PC-9 (cell line): Measurements from ENCODE around the gene NAMPT. TPM values are rescaled to one million over a fixed set of nuclear protein-coding genes. Genes with fewer than 3 reads are reported as not detected.

Experiments
- BruUV-seq: library from RNA; stranded (reverse); fragments of 400-500 nt; replicated peaks from 2 replicates; lab custom pipeline; 2021; lab: Mats Ljungman, UMichigan
- CTCF ChIA-PET: fragments of 300-600 bp; sonication (Branson Sonifier 250); formaldehyde crosslinking; loops from one replicate; lab custom pipeline; 2022; ENCODE audit warnings: antibody characterized with exemption; lab: Charles Lee
- POLR2A ChIA-PET: fragments of 300-600 bp; sonication (Branson Sonifier 250); formaldehyde crosslinking; loops from one replicate; lab custom pipeline; 2022; ENCODE audit warnings: antibody characterized with exemption; ENCODE audit not compliant: unreplicated experiment; lab: Charles Lee
- DNase-seq, 2 experiments: peaks; one replicate each; pipeline versions ENCODE4 v3.0.0 to v3.0.0-alpha.2; 2015 to 2022; ENCODE audit warnings: mixed read lengths in 1 of 2
- H2AFZ ChIP-seq: fragments of 200-600 bp; sonication (generic); 2 replicates; pipeline ENCODE4 v1.8.1; 2017; ENCODE audit warnings: antibody characterized with exemption
- H3F3A ChIP-seq: fragments of 200-600 bp; sonication (generic); 2 replicates; pipeline ENCODE4 v1.8.1; 2017; ENCODE audit warnings: antibody characterized with exemption, mild to moderate bottlenecking, low read depth; ENCODE audit not compliant: insufficient read depth
- H3K27ac ChIP-seq: fragments of 200-600 bp; sonication (generic); 2 replicates; pipeline ENCODE4 v1.6.1; 2016; ENCODE audit warnings: mixed run types
- H3K27me3 ChIP-seq: fragments of 200-600 bp; sonication (generic); 2 replicates; pipeline ENCODE4 v1.6.1; 2016; ENCODE audit warnings: low read depth, mixed run types; ENCODE audit not compliant: insufficient read depth
- H3K36me3 ChIP-seq: fragments of 200-600 bp; sonication (generic); 2 replicates; pipeline ENCODE4 v1.6.1; 2016; ENCODE audit warnings: low read depth, mixed run types
- H3K4me1 ChIP-seq: fragments of 200-600 bp; sonication (generic); replicated peaks from 2 replicates; pipeline ENCODE4 v1.6.1; 2016; ENCODE audit warnings: mixed run types; ENCODE audit not compliant: insufficient read depth
- H3K4me2 ChIP-seq: fragments of 200-600 bp; sonication (generic); 2 replicates; pipeline ENCODE4 v1.6.1; 2017; ENCODE audit warnings: mixed run types
- H3K4me3 ChIP-seq: fragments of 200-600 bp; sonication (generic); 2 replicates; pipeline ENCODE4 v1.6.1; 2016; ENCODE audit warnings: mixed run types
- H3K79me2 ChIP-seq: fragments of 200-600 bp; sonication (generic); 2 replicates; pipeline ENCODE4 v1.6.1; 2017; ENCODE audit warnings: low read depth, mixed run types
- H3K9me2 ChIP-seq: fragments of 200-600 bp; sonication (generic); 2 replicates; pipeline ENCODE4 v1.8.1; 2017; ENCODE audit warnings: mild to moderate bottlenecking; ENCODE audit not compliant: insufficient read depth
- H3K9me3 ChIP-seq: fragments of 200-600 bp; sonication (generic); 2 replicates; pipeline ENCODE4 v1.8.1; 2016; ENCODE audit warnings: low read depth; ENCODE audit not compliant: insufficient read depth
- H4K20me1 ChIP-seq: fragments of 200-600 bp; sonication (generic); 2 replicates; pipeline ENCODE4 v1.8.1; 2017; ENCODE audit not compliant: insufficient read depth
- CTCF ChIP-seq: fragments of 200-600 bp; sonication (generic); conservative IDR thresholded peaks from 2 replicates; pipeline ENCODE4 v1.6.1; 2017; ENCODE audit warnings: mixed run types, antibody characterized with exemption, mild to moderate bottlenecking, moderate library complexity
- EZH2 ChIP-seq: fragments of 200-600 bp; sonication (generic); IDR thresholded peaks from 2 replicates; pipeline ENCODE4 v1.8.0; 2017; ENCODE audit warnings: antibody characterized with exemption, low read depth
- intact Hi-C: fragments of 100-400 bp; cut with micrococcal nuclease; formaldehyde crosslinking; loops from one replicate; pipeline ENCODE4 v1.10.0; 2022; ENCODE audit not compliant: unreplicated experiment
- total RNA-seq: library from RNA; stranded (reverse); gene quantifications from 2 replicates; pipeline ENCODE4 v1.2.3, GENCODE V29; 2021

The NAMPT gene
- total RNA-seq, 1 experiment from 2014 or later: 302 TPM

GRCh38 chr7:106285855-106286492 lies 1.2 kb upstream of the NAMPT start:
- no peak for DNase-seq
- ChIA-PET CTCF (interaction anchor here (1.4 kb wide), 1 partner anchor 163 kb away, joined by 3 read pairs; no protein-coding TSS in a partner anchor), POLR2A (interaction anchor here (0.5 to 1.7 kb wide), 9 partner anchors 60 to 489 kb away, joined by 3 to 28 read pairs (median 6); no protein-coding TSS in a partner anchor)
- H3K27me3 ChIP-seq: no peaks in the 10 kb centered on the region
- H3K4me2 ChIP-seq: peak overlapping the region; percentile 90
- peaks cover 30% of the 10 kb centered on the region for H4K20me1 ChIP-seq
- H3K4me1 ChIP-seq: peaks cover 39% of the 10 kb centered on the region
- peak overlapping the region; percentile 75 for H2AFZ ChIP-seq
- H3F3A ChIP-seq: peaks cover 33% of the 10 kb centered on the region
- no peaks in the 10 kb centered on the region for H3K9me2 ChIP-seq
- peak overlapping the region; percentile 91 for H3K4me3 ChIP-seq
- TF ChIP-seq EZH2 (no peak), CTCF (no peak)
- peak overlapping the region; percentile 99 for H3K27ac ChIP-seq
- peaks cover 52% of the 10 kb centered on the region for H3K79me2 ChIP-seq
- peaks cover 29% of the 10 kb centered on the region for H3K36me3 ChIP-seq
- TSS peak; percentile 95 for BruUV-seq
- intact Hi-C loops: loop anchor here (1.0 to 5.0 kb wide), 7 partner anchors 60 to 881 kb away; partner anchors contain the start of gene HBP1
- H3K9me3 ChIP-seq: no peaks in the 10 kb centered on the region

GRCh38 chr7:106285051-106285854 lies 470 bp upstream of the NAMPT start:
- peaks cover 33% of the 10 kb centered on the region for H3F3A ChIP-seq
- no peak for TF ChIP-seq CTCF
- no peak for TF ChIP-seq EZH2
- intact Hi-C loops: loop anchor here (1.0 to 5.0 kb wide), 7 partner anchors 61 to 882 kb away; partner anchors contain the start of gene HBP1
- H3K4me3 ChIP-seq: peak overlapping the region; percentile 91
- peaks cover 45% of the 10 kb centered on the region for H3K4me1 ChIP-seq
- peak; percentile 94 to 100 for DNase-seq
- H3K9me2 ChIP-seq: no peaks in the 10 kb centered on the region
- peak overlapping the region; percentile 90 for H3K4me2 ChIP-seq
- ChIA-PET CTCF (interaction anchor here (0.6 to 1.8 kb wide), 5 partner anchors 81 to 200 kb away, joined by 3 to 11 read pairs (median 6); no protein-coding TSS in a partner anchor), POLR2A (interaction anchor here (0.5 to 1.7 kb wide), 34 partner anchors 33 to 1221 kb away, joined by 3 to 28 read pairs (median 6); partner anchors contain the start of genes HBP1 and SYPL1)
- peak overlapping the region; percentile 75 for H2AFZ ChIP-seq
- H3K36me3 ChIP-seq: peaks cover 35% of the 10 kb centered on the region
- H3K27ac ChIP-seq: peak overlapping the region; percentile 99
- H3K9me3 ChIP-seq: no peaks in the 10 kb centered on the region
- peaks cover 60% of the 10 kb centered on the region for H3K79me2 ChIP-seq
- H4K20me1 ChIP-seq: peaks cover 35% of the 10 kb centered on the region
- no peaks in the 10 kb centered on the region for H3K27me3 ChIP-seq
- BruUV-seq: no TSS peak
